GM12878 (cell line): ENCODE results near the gene AK8. TPM values are rescaled to one million over a fixed set of nuclear protein-coding genes. Genes with fewer than 3 reads are reported as not detected.

ENCODE experiments used
- ATAC-seq: fragments of 200-7000 bp; cut with Tn5 transposase; 3 replicates; pipeline ENCODE4 v1.9.1; 2020; ENCODE audit warnings: mild to moderate bottlenecking, moderate library complexity
- BruUV-seq: library from RNA; stranded (reverse); fragments of 400-500 nt; replicated peaks from 2 replicates; lab custom pipeline; 2021; lab: Mats Ljungman, UMichigan
- CTCF ChIA-PET: fragments of 300-600 bp; sonication (Branson Sonifier 250); formaldehyde crosslinking; extraction: SDS; loops from one replicate; lab custom pipeline; 2021; ENCODE audit warnings: inconsistent platforms; lab: Yijun Ruan, JAX
- POLR2A ChIA-PET: fragments of 350-600 bp; formaldehyde crosslinking; extraction: SDS; loops from one replicate; lab custom pipeline; 2021; ENCODE audit warnings: inconsistent platforms; lab: Charles Lee
- RAD21 ChIA-PET: fragments of 300-600 bp; sonication (Branson Sonifier 250); formaldehyde crosslinking; loops from one replicate; lab custom pipeline; 2023; ENCODE audit warnings: antibody characterized with exemption; ENCODE audit not compliant: unreplicated experiment; lab: Charles Lee
- SMC1A ChIA-PET: fragments of 300-600 bp; sonication (Branson Sonifier 250); formaldehyde crosslinking; loops from one replicate; lab custom pipeline; 2023; ENCODE audit not compliant: unreplicated experiment, uncharacterized antibody; lab: Charles Lee
- DNase-seq: peaks from one replicate; pipeline ENCODE4 v3.0.0-alpha.2; 2011; ENCODE audit warnings: low read depth, low spot score
- FAIRE-seq: peaks from 3 replicates; lab custom pipeline; 2011; peaks lifted over from hg19 to GRCh38; lab: Jason Lieb, UNC
- H2AFZ ChIP-seq: 2 replicates; pipeline ENCODE4 v1.6.0; 2011; ENCODE audit warnings: low read depth, low read length, control low read depth; ENCODE audit not compliant: control insufficient read depth
- H3K27ac ChIP-seq: 2 replicates; pipeline ENCODE4 v1.5.1; 2011; ENCODE audit warnings: control low read depth; ENCODE audit not compliant: control insufficient read depth, insufficient read depth
- H3K27me3 ChIP-seq, 2 experiments: replicated peaks in 1 of 2; 2 replicates each; pipeline versions ENCODE4 v1.6.0 to v1.6.1; 2011; ENCODE audit warnings: low read length in 1 of 2; ENCODE audit not compliant: control insufficient read depth in 2 of 2, insufficient read depth in 2 of 2
- H3K36me3 ChIP-seq, 2 experiments: 2 replicates each; pipeline ENCODE4 v1.5.1; 2011; ENCODE audit warnings: low read length in 1 of 2; ENCODE audit not compliant: control insufficient read depth in 2 of 2, insufficient read depth in 2 of 2
- H3K4me1 ChIP-seq: 2 replicates; pipeline ENCODE4 v1.6.1; 2011; ENCODE audit warnings: mild to moderate bottlenecking, low read length, moderate library complexity, mixed read lengths; ENCODE audit not compliant: control insufficient read depth, insufficient read depth
- H3K4me2 ChIP-seq: 2 replicates; pipeline ENCODE4 v1.6.0; 2011; ENCODE audit warnings: control low read depth; ENCODE audit not compliant: control insufficient read depth, insufficient read depth
- H3K4me3 ChIP-seq: fragments of 200-600 bp; sonication (generic); 2 replicates; pipeline ENCODE4 v1.5.1; 2016
- H3K79me2 ChIP-seq: 2 replicates; pipeline ENCODE4 v1.6.0; 2011; ENCODE audit warnings: low read length; ENCODE audit not compliant: control insufficient read depth, insufficient read depth
- H3K9ac ChIP-seq: 2 replicates; pipeline ENCODE4 v1.8.0; 2011; ENCODE audit warnings: low read length, control low read depth, mixed read lengths; ENCODE audit not compliant: control insufficient read depth, insufficient read depth
- H3K9me3 ChIP-seq: replicated peaks from 3 replicates; pipeline ENCODE4 v1.5.1; 2011; ENCODE audit warnings: mild to moderate bottlenecking, low read length; ENCODE audit not compliant: control insufficient read depth, insufficient read depth
- H4K20me1 ChIP-seq: 2 replicates; pipeline ENCODE4 v1.6.0; 2011; ENCODE audit not compliant: control insufficient read depth, insufficient read depth
- DPF2 ChIP-seq: fragments of 450-650 bp; IDR thresholded peaks from 2 replicates; pipeline ENCODE4 v1.6.1; 2017; ENCODE audit warnings: mild to moderate bottlenecking
- KLF5 ChIP-seq: fragments of 450-650 bp; IDR thresholded peaks from 2 replicates; pipeline ENCODE4 v1.6.1; 2014; ENCODE audit warnings: mild to moderate bottlenecking; ENCODE audit not compliant: partially characterized antibody
- RBBP5 ChIP-seq: fragments of 200-600 bp; sonication (generic); conservative IDR thresholded peaks from 2 replicates; pipeline ENCODE4 v1.6.1; 2016
- STAT3 ChIP-seq: IDR thresholded peaks from 2 replicates; pipeline ENCODE4 v1.6.1; 2011; ENCODE audit warnings: low read depth, low read length, improper control_type of control experiment
- SUPT20H ChIP-seq: IDR thresholded peaks from 2 replicates; pipeline ENCODE4 v1.6.1; 2011; ENCODE audit warnings: low read depth, mild to moderate bottlenecking, low read length, moderate library complexity, borderline replicate concordance; ENCODE audit not compliant: control insufficient read depth
- WGBS: methylation state at CpG from one replicate; pipeline ENCODE4 v1.1.6; 2016; ENCODE audit warnings: low lambda C conversion rate; ENCODE audit not compliant: insufficient replicate concordance, insufficient coverage; ENCODE audit errors: missing lambda C conversion rate; 5-methylcytosine and 5-hydroxymethylcytosine counted together
- in situ Hi-C: fragments of 300-500 bp; cut with MboI; formaldehyde crosslinking; loops from 9 replicates; pipeline ENCODE4 v1.14.3; 2018; ENCODE audit warnings: mixed read lengths
- intact Hi-C: fragments of 100-400 bp; cut with micrococcal nuclease; formaldehyde crosslinking; loops from one replicate; pipeline ENCODE4 v1.14.2; 2022; ENCODE audit not compliant: unreplicated experiment
- polyA plus RNA-seq, 11 experiments: library from polyadenylated mRNA; depleted of rRNA in 4 of 11; unstranded in 6 of 11; stranded (reverse) in 5 of 11; fragments of >200 nt; fragmentation: Nextera tagmentation in 4 of 11; fragmentation: Illumina TruSeq in 1 of 11; extraction: Ambion mirVana in 4 of 11; extraction: Trizol in 1 of 11; gene quantifications; 1 replicate in 1 of 11; 2 replicates in 10 of 11; pipeline versions ENCODE4 v1.2.1 to v1.2.3, GENCODE V29; 2011 to 2016; ENCODE audit warnings: inconsistent platforms in 2 of 11, missing spikeins in 2 of 11, low read depth in 1 of 11
- total RNA-seq, 4 experiments: library from RNA; depleted of rRNA in 3 of 4; stranded (reverse); fragments of >200 nt in 3 of 4; fragmentation: Illumina TruSeq in 1 of 4; extraction: Trizol in 1 of 4; gene quantifications; 2 replicates each; pipeline versions ENCODE4 v1.2.1 to v1.2.3, GENCODE V29; 2013 to 2021
- TF ChIP-seq, protein P1 (sequence below): fragments of 450-650 bp; formaldehyde crosslinking; IDR thresholded peaks from 2 replicates; pipeline ENCODE4 v1.4.0; 2022; ENCODE audit warnings: mild to moderate bottlenecking, moderate library complexity
- TF ChIP-seq, protein P2 (sequence below): fragments of 450-650 bp; IDR thresholded peaks from 2 replicates; pipeline ENCODE4 v1.6.1; 2016; ENCODE audit warnings: mild to moderate bottlenecking

Gene AK8
- total and polyA plus RNA-seq, 10 of the 15 experiments (the other 5 are each of a cell fraction or from before 2014, with no cell fraction given): 0.03 to 0.12 (median 0.06) TPM; not detected in 5

DNA sequence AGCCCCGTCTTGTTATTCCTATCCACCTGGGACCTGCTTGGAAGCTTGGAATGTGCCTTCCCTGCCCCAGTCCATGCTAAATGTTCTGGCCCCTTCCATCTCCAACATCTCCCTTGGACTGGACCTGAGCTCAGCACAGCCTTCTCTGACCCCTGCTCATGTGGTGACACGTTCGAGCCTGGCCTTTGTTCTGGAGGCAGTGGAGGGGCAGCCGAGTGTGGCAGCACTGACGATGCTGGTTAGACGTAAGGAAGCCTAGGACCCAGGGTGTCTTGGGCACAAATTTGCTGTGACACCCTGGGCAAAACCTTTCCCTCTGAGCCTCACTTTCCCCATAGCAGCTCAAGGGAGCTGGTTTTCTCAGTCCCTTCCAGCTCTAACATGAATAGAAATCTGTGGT, 4.5 kb upstream of the AK8 start:
- Histone ChIP-seq H3K27me3 (no peaks in the 10 kb centered on the region), H3K9ac (no peak overlapping the region), H4K20me1 (no peaks in the 10 kb centered on the region), H3K27ac (no peak overlapping the region), H3K4me2 (no peak overlapping the region), H3K4me3 (no peak overlapping the region), H3K9me3 (no peaks in the 10 kb centered on the region), H2AFZ (no peak overlapping the region)
- 58% methylated on average over 6 of the region's 6 CpGs for WGBS
- CTCF ChIA-PET: interaction anchor here (6.1 kb wide), 1 partner anchor 19 kb away, joined by 32 read pairs; no protein-coding TSS in a partner anchor
- FAIRE-seq: no peak
- no peak for ATAC-seq
- intact Hi-C loops: no loop called here
- in situ Hi-C loops: no loop called here
- BruUV-seq: no TSS peak
- TF ChIP-seq SUPT20H (no peak), RBBP5 (no peak), STAT3 (no peak), KLF5 (no peak), DPF2 (no peak)
- TF ChIP-seq, protein P1, sequence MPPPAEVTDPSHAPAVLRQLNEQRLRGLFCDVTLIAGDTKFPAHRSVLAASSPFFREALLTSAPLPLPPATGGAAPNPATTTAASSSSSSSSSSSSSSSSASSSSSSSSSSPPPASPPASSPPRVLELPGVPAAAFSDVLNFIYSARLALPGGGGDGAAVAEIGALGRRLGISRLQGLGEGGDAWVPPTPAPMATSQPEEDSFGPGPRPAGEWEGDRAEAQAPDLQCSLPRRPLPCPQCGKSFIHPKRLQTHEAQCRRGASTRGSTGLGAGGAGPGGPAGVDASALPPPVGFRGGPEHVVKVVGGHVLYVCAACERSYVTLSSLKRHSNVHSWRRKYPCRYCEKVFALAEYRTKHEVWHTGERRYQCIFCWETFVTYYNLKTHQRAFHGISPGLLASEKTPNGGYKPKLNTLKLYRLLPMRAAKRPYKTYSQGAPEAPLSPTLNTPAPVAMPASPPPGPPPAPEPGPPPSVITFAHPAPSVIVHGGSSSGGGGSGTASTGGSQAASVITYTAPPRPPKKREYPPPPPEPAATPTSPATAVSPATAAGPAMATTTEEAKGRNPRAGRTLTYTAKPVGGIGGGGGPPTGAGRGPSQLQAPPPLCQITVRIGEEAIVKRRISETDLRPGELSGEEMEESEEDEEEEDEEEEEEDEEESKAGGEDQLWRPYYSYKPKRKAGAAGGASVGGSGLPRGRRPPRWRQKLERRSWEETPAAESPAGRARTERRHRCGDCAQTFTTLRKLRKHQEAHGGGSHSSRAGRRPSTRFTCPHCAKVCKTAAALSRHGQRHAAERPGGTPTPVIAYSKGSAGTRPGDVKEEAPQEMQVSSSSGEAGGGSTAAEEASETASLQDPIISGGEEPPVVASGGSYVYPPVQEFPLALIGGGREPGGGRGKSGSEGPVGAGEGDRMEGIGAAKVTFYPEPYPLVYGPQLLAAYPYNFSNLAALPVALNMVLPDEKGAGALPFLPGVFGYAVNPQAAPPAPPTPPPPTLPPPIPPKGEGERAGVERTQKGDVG (CRISPR knock-in tag): no peak
- TF ChIP-seq, protein P2, sequence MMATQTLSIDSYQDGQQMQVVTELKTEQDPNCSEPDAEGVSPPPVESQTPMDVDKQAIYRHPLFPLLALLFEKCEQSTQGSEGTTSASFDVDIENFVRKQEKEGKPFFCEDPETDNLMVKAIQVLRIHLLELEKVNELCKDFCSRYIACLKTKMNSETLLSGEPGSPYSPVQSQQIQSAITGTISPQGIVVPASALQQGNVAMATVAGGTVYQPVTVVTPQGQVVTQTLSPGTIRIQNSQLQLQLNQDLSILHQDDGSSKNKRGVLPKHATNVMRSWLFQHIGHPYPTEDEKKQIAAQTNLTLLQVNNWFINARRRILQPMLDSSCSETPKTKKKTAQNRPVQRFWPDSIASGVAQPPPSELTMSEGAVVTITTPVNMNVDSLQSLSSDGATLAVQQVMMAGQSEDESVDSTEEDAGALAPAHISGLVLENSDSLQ: no peak
- TF ChIP-seq, all 136 proteins: peak for 0
- ChIA-PET POLR2A (no interaction called here), SMC1A (interaction anchor here (1.1 kb wide), 1 partner anchor 13 kb away, joined by 3 read pairs; no protein-coding TSS in a partner anchor), RAD21 (no interaction called here)
- no peaks in the 10 kb centered on the region for H3K79me2 ChIP-seq
- no peak for DNase-seq
- no peaks in the 10 kb centered on the region for H3K4me1 ChIP-seq
- no peaks in the 10 kb centered on the region for H3K36me3 ChIP-seq
